ENCODE data around the gene SPG7.

SPG7 gene

GRCh38 chr16:89561142-89561883 is 53.1 kb downstream of the SPG7 start:
- Histone ChIP-seq H3K27me3 (ENCODE audit: control insufficient read depth in 1 of 2, insufficient read depth in 2 of 2, low read length in 2 of 2) (no peaks in the 10 kb centered on the region), H3K27ac (ENCODE audit: low read depth, low read length) (peak overlapping the region; percentile 93), H3K9ac (ENCODE audit: low read length) (peak overlapping the region; percentile 77), H3K9me3 (ENCODE audit: low read length) (no peaks in the 10 kb centered on the region), H3K4me3 (ENCODE audit: low read depth in 1 of 2, low read length in 2 of 2) (peak overlapping the region; percentile 76 to 100), H3K36me3 (ENCODE audit: insufficient read depth, low read length) (peaks cover 42% of the 10 kb centered on the region), H3K4me1 (ENCODE audit: insufficient read depth, low read length) (peaks cover 34% of the 10 kb centered on the region)

GRCh38 chr16:89561884-89562599 is 53.8 kb downstream of the SPG7 start:
- peak overlapping the region; percentile 77 for H3K9ac ChIP-seq (ENCODE audit: low read length)
- no peaks in the 10 kb centered on the region for H3K27me3 ChIP-seq (ENCODE audit: control insufficient read depth in 1 of 2, insufficient read depth in 2 of 2, low read length in 2 of 2)
- H3K4me3 ChIP-seq (ENCODE audit: low read depth in 1 of 2, low read length in 2 of 2), result peak overlapping the region; percentile 76 to 100
- H3K27ac ChIP-seq (ENCODE audit: low read depth, low read length), result no peak overlapping the region
- H3K36me3 ChIP-seq (ENCODE audit: insufficient read depth, low read length), result peaks cover 38% of the 10 kb centered on the region
- peaks cover 34% of the 10 kb centered on the region for H3K4me1 ChIP-seq (ENCODE audit: insufficient read depth, low read length)
- H3K9me3 ChIP-seq (ENCODE audit: low read length), result no peaks in the 10 kb centered on the region

GRCh38 chr16:89562939-89563338 is 54.7 kb downstream of the SPG7 start:
- Histone ChIP-seq H3K4me1 (ENCODE audit: insufficient read depth, low read length) (peaks cover 31% of the 10 kb centered on the region), H3K36me3 (ENCODE audit: insufficient read depth, low read length) (peaks cover 37% of the 10 kb centered on the region), H3K27me3 (ENCODE audit: control insufficient read depth in 1 of 2, insufficient read depth in 2 of 2, low read length in 2 of 2) (no peaks in the 10 kb centered on the region), H3K9me3 (ENCODE audit: low read length) (no peaks in the 10 kb centered on the region), H3K4me3 (ENCODE audit: low read depth in 1 of 2, low read length in 2 of 2) (no peak overlapping the region), H3K9ac (ENCODE audit: low read length) (no peak overlapping the region), H3K27ac (ENCODE audit: low read depth, low read length) (no peak overlapping the region)

- H3K9ac ChIP-seq (ENCODE audit: low read length), result no peak overlapping the region
These were observed 55.6 kb downstream of the SPG7 start for GRCh38 chr16:89563639-89564392.

GRCh38 chr16:89564476-89565255 is 56.5 kb downstream of the SPG7 start:
- H3K27ac ChIP-seq (ENCODE audit: low read depth, low read length), result no peak overlapping the region
- H3K9me3 ChIP-seq (ENCODE audit: low read length), result no peaks in the 10 kb centered on the region
- peaks cover 37% of the 10 kb centered on the region for H3K36me3 ChIP-seq (ENCODE audit: insufficient read depth, low read length)
- H3K9ac ChIP-seq (ENCODE audit: low read length), result no peak overlapping the region
- H3K4me1 ChIP-seq (ENCODE audit: insufficient read depth, low read length), result peaks cover 28% of the 10 kb centered on the region
- H3K4me3 ChIP-seq (ENCODE audit: low read depth in 1 of 2, low read length in 2 of 2), result no peak overlapping the region
- H3K27me3 ChIP-seq (ENCODE audit: control insufficient read depth in 1 of 2, insufficient read depth in 2 of 2, low read length in 2 of 2), result peaks cover 0 to 4% of the 10 kb centered on the region in 2 donors

More at GRCh38 chr16:89563639-89564392, 55.6 kb downstream of the SPG7 start:
- Histone ChIP-seq H3K27me3 (ENCODE audit: control insufficient read depth in 1 of 2, insufficient read depth in 2 of 2, low read length in 2 of 2) (no peaks in the 10 kb centered on the region), H3K9me3 (ENCODE audit: low read length) (no peaks in the 10 kb centered on the region), H3K4me1 (ENCODE audit: insufficient read depth, low read length) (peaks cover 31% of the 10 kb centered on the region), H3K4me3 (ENCODE audit: low read depth in 1 of 2, low read length in 2 of 2) (no peak overlapping the region), H3K36me3 (ENCODE audit: insufficient read depth, low read length) (peaks cover 37% of the 10 kb centered on the region), H3K27ac (ENCODE audit: low read depth, low read length) (no peak overlapping the region)

GRCh38 chr16:89565256-89565505 is 57.0 kb downstream of the SPG7 start:
- Histone ChIP-seq H3K4me1 (ENCODE audit: insufficient read depth, low read length) (peaks cover 26% of the 10 kb centered on the region), H3K9ac (ENCODE audit: low read length) (no peak overlapping the region), H3K9me3 (ENCODE audit: low read length) (no peaks in the 10 kb centered on the region), H3K27me3 (ENCODE audit: control insufficient read depth in 1 of 2, insufficient read depth in 2 of 2, low read length in 2 of 2) (peaks cover 0 to 9% of the 10 kb centered on the region in 2 donors), H3K36me3 (ENCODE audit: insufficient read depth, low read length) (peaks cover 37% of the 10 kb centered on the region), H3K4me3 (ENCODE audit: low read depth in 1 of 2, low read length in 2 of 2) (peak overlapping the region in 1 of 2 donors; percentile 47), H3K27ac (ENCODE audit: low read depth, low read length) (no peak overlapping the region)

- H3K9ac ChIP-seq (ENCODE audit: low read length), result no peak overlapping the region
- peaks cover 37% of the 10 kb centered on the region for H3K36me3 ChIP-seq (ENCODE audit: insufficient read depth, low read length)
- H3K4me3 ChIP-seq (ENCODE audit: low read depth in 1 of 2, low read length in 2 of 2), result peak overlapping the region in 1 of 2 donors; percentile 47
- peaks cover 0 to 14% of the 10 kb centered on the region in 2 donors for H3K27me3 ChIP-seq (ENCODE audit: control insufficient read depth in 1 of 2, insufficient read depth in 2 of 2, low read length in 2 of 2)
- peaks cover 26% of the 10 kb centered on the region for H3K4me1 ChIP-seq (ENCODE audit: insufficient read depth, low read length)
- no peaks in the 10 kb centered on the region for H3K9me3 ChIP-seq (ENCODE audit: low read length)
- no peak overlapping the region for H3K27ac ChIP-seq (ENCODE audit: low read depth, low read length)
These were observed 57.5 kb downstream of the SPG7 start for GRCh38 chr16:89565506-89566372.

GRCh38 chr16:89567656-89568594 is 59.7 kb downstream of the SPG7 start:
- H3K36me3 ChIP-seq (ENCODE audit: insufficient read depth, low read length), result peaks cover 19% of the 10 kb centered on the region
- peaks cover 17% of the 10 kb centered on the region for H3K4me1 ChIP-seq (ENCODE audit: insufficient read depth, low read length)
- no peak overlapping the region for H3K4me3 ChIP-seq (ENCODE audit: low read depth in 1 of 2, low read length in 2 of 2)
- H3K27me3 ChIP-seq (ENCODE audit: control insufficient read depth in 1 of 2, insufficient read depth in 2 of 2, low read length in 2 of 2), result peaks cover 3 to 28% of the 10 kb centered on the region in 2 donors
- no peak overlapping the region for H3K9ac ChIP-seq (ENCODE audit: low read length)
- H3K27ac ChIP-seq (ENCODE audit: low read depth, low read length), result no peak overlapping the region
- no peaks in the 10 kb centered on the region for H3K9me3 ChIP-seq (ENCODE audit: low read length)

GRCh38 chr16:89569506-89570341 is 61.5 kb downstream of the SPG7 start:
- H3K9ac ChIP-seq (ENCODE audit: low read length), result no peak overlapping the region
- peaks cover 12% of the 10 kb centered on the region for H3K4me1 ChIP-seq (ENCODE audit: insufficient read depth, low read length)
- H3K4me3 ChIP-seq (ENCODE audit: low read depth in 1 of 2, low read length in 2 of 2), result no peak overlapping the region
- no peak overlapping the region for H3K27ac ChIP-seq (ENCODE audit: low read depth, low read length)
- peaks cover 18 to 44% of the 10 kb centered on the region in 2 donors for H3K27me3 ChIP-seq (ENCODE audit: control insufficient read depth in 1 of 2, insufficient read depth in 2 of 2, low read length in 2 of 2)
- H3K9me3 ChIP-seq (ENCODE audit: low read length), result no peaks in the 10 kb centered on the region
- peaks cover 1% of the 10 kb centered on the region for H3K36me3 ChIP-seq (ENCODE audit: insufficient read depth, low read length)

Measured in muscle layer of colon (tissue), 2 donors.